ENCODE results near the gene MAD2L2. TPM values are rescaled to one million over a fixed set of nuclear protein-coding genes. Genes with fewer than 3 reads are reported as not detected.
"Not testable (repeated sequence)": the region's sequence is repeated elsewhere in the genome, so short reads cannot be mapped to it uniquely, and the experiment has no call there.

The MAD2L2 gene
- total RNA-seq, 1 donor from 2014 or later: 111 TPM

GRCh38 chr1:11646317-11646716 is 34.6 kb downstream of the MAD2L2 start:
- Mint-ChIP-seq H3K4me3 (no peak overlapping the region), H3K9me3 (no peaks in the 10 kb centered on the region), H3K4me1 (peaks cover 7% of the 10 kb centered on the region), H3K27ac (ENCODE audit: unreplicated experiment) (no peak overlapping the region), H3K36me3 (ENCODE audit: low read depth) (no peaks in the 10 kb centered on the region), H3K27me3 (ENCODE audit: low read depth) (peaks cover 54% of the 10 kb centered on the region)
- no peak for DNase-seq (ENCODE audit: low read depth, low spot score)
- no peak for TF ChIP-seq CTCF (conservative IDR thresholded peaks at IDR 0.05)

GRCh38 chr1:11645670-11646265 is 35.2 kb downstream of the MAD2L2 start:
- H3K27ac Mint-ChIP-seq (ENCODE audit: unreplicated experiment): no peak overlapping the region
- H3K27me3 Mint-ChIP-seq (ENCODE audit: low read depth): peaks cover 49% of the 10 kb centered on the region
- TF ChIP-seq CTCF (conservative IDR thresholded peaks at IDR 0.05): peak; percentile 85

GRCh38 chr1:11645270-11645669 is 35.7 kb downstream of the MAD2L2 start:
- H3K27ac Mint-ChIP-seq (ENCODE audit: unreplicated experiment): no peak overlapping the region
- TF ChIP-seq CTCF (conservative IDR thresholded peaks at IDR 0.05): no peak
- peaks cover 45% of the 10 kb centered on the region for H3K27me3 Mint-ChIP-seq (ENCODE audit: low read depth)
- H3K4me1 Mint-ChIP-seq: no peaks in the 10 kb centered on the region
- H3K36me3 Mint-ChIP-seq (ENCODE audit: low read depth): no peaks in the 10 kb centered on the region
- H3K4me3 Mint-ChIP-seq: no peak overlapping the region
- DNase-seq (ENCODE audit: low read depth, low spot score): no peak
- H3K9me3 Mint-ChIP-seq: no peaks in the 10 kb centered on the region

More at GRCh38 chr1:11645670-11646265, 35.2 kb downstream of the MAD2L2 start:
- no peaks in the 10 kb centered on the region for H3K36me3 Mint-ChIP-seq (ENCODE audit: low read depth)
- DNase-seq (ENCODE audit: low read depth, low spot score): peak; percentile 88
- peaks cover 2% of the 10 kb centered on the region for H3K4me1 Mint-ChIP-seq
- H3K4me3 Mint-ChIP-seq: no peak overlapping the region
- H3K9me3 Mint-ChIP-seq: no peaks in the 10 kb centered on the region

DNA sequence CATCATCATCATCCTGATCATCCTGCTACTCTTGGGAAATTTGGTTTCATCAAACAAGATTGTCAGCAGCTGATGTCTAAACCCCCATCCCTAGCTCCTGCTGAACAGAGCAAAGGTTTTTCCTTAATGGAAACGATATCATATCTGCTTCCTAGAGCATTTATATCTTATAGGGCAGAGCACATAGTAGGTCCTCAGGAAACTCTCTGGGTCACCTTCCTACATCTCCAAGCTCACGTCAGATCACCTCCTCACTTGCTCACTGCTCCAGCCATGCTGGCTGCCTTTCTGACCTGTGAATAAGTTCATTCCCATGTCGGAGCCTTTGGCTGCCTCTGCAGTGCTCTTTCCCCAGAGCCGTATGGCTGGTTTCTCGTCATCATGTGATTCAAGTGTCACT is 37.2 kb downstream of the MAD2L2 start:
- Mint-ChIP-seq H3K4me1 (no peaks in the 10 kb centered on the region), H3K36me3 (ENCODE audit: low read depth) (no peaks in the 10 kb centered on the region), H3K27ac (ENCODE audit: unreplicated experiment) (no peak overlapping the region), H3K27me3 (ENCODE audit: low read depth) (peaks cover 36% of the 10 kb centered on the region), H3K4me3 (no peak overlapping the region), H3K9me3 (no peaks in the 10 kb centered on the region)
- TF ChIP-seq CTCF (conservative IDR thresholded peaks at IDR 0.05): no peak
- no peak for DNase-seq (ENCODE audit: low read depth, low spot score)

- H3K27ac Mint-ChIP-seq (ENCODE audit: unreplicated experiment); H3K36me3 Mint-ChIP-seq (ENCODE audit: low read depth); H3K9me3 Mint-ChIP-seq; H3K4me1 Mint-ChIP-seq; H3K4me3 Mint-ChIP-seq: not testable (repeated sequence)
- peak; percentile 97 for TF ChIP-seq CTCF (conservative IDR thresholded peaks at IDR 0.05)
- peak; percentile 81 for DNase-seq (ENCODE audit: low read depth, low spot score)
- peaks cover 29% of the 10 kb centered on the region for H3K27me3 Mint-ChIP-seq (ENCODE audit: low read depth)
Measured at GRCh38 chr1:11642418-11643017, 38.4 kb downstream of the MAD2L2 start.
